Skeletal muscle cell (primary cell): Measurements from ENCODE around the gene ARHGAP10.

ENCODE experiments used
- DNase-seq: peaks from one replicate; pipeline ENCODE4 v3.0.0-alpha.2; 2010; ENCODE audit warnings: low read depth
- H3K4me3 ChIP-seq: 2 replicates; pipeline ENCODE4 v1.5.1; 2011; ENCODE audit warnings: low read depth, mild to moderate bottlenecking, control low read depth, low read length, moderate library complexity

Gene ARHGAP10

DNA sequence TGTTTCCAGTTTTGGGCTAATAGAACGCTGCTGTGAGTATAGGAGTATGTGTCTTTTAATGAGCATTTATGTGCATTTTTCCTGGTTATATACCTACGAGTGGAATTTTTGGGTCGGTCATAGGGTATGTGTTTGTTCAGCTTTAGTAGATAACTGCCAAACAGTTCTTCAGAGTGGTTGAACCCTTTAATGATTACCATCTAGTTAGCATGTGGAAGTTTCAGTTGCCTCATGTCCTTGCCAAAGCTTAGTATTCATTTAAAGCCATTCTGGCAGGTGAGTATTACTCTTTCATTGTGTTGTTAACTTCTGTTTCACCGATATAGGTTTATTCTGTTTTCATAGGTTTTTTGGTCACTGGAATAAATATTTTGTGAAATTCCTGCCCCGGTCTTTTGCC, 229.1 kb downstream of the ARHGAP10 start:
- no peak for DNase-seq

GRCh38 chr4:147963839-147964238, 232.0 kb downstream of the ARHGAP10 start:
- DNase-seq, result no peak

More for the DNA sequence above, 229.1 kb downstream of the ARHGAP10 start:
- no peak overlapping the region for H3K4me3 ChIP-seq

GRCh38 chr4:147964266-147964880, 232.5 kb downstream of the ARHGAP10 start:
- DNase-seq, result no peak
- no peak overlapping the region for H3K4me3 ChIP-seq

More at GRCh38 chr4:147963839-147964238, 232.0 kb downstream of the ARHGAP10 start:
- H3K4me3 ChIP-seq, result no peak overlapping the region

DNA sequence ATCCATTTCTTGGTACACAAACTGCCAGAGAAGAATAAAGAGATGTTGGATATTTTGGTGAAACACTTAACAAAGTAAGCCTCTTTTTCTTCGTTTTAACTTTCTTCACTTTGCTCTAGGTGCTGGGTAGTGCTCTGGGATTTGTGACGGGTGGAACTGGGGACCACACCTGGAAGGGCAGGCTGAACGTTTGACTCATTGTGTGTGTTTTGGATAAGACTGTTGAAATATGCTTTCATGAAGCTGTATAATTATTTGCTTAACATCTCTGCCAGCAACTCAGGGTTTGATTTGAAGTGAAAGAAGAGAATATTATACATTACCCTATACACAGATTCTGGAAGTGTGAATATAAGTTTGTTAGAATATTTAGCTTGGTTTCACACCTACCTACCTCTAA, 233.2 kb downstream of the ARHGAP10 start:
- DNase-seq, result no peak
- H3K4me3 ChIP-seq, result no peak overlapping the region

DNA sequence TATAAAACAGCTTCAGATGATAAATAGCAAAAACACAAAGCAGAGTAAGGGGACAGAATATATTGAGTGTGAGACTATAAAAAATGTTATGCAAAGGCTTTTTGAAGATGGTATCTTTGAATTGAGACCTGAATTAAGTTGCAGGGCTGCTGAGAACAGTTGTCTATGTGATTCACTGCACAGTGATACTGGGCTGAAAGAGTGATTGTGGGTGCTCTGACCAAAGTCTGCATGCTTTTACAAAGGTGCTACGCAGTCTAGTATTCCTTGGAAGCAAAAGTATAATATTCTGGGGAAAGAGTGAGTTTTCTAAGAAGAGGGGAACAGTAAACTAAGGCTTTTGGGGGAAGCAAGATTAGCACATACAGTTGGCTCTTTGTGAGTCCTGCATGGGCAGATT, 234.0 kb downstream of the ARHGAP10 start:
- DNase-seq, result no peak
- H3K4me3 ChIP-seq, result no peak overlapping the region

GRCh38 chr4:147968641-147969040, 236.8 kb downstream of the ARHGAP10 start:
- no peak overlapping the region for H3K4me3 ChIP-seq
- no peak for DNase-seq

- no peak overlapping the region for H3K4me3 ChIP-seq
- no peak for DNase-seq
These were observed 237.9 kb downstream of the ARHGAP10 start for GRCh38 chr4:147969573-147970385.

- no peak for DNase-seq
- no peak overlapping the region for H3K4me3 ChIP-seq
These were observed 239.2 kb downstream of the ARHGAP10 start for GRCh38 chr4:147971116-147971515.

DNA sequence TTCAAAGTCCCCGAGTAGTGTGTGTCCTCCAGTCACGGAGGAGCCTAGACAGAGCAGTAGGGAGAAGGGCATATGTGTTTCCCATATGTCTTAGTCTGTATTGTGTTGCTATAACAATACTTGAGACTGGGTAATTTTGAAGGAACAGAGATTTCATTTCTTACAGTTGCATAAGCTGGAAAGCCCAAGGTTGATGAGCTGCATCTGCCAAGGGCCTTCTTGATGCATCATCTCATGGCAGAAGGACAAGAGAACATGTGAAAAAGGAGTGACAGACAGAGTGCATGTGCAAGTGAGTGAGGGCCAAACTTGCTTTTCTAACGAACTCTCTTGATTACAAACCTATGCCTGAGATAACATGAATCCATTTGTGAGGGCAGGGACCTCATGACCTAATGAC, 243.4 kb downstream of the ARHGAP10 start:
- no peak for DNase-seq
- no peak overlapping the region for H3K4me3 ChIP-seq

DNA sequence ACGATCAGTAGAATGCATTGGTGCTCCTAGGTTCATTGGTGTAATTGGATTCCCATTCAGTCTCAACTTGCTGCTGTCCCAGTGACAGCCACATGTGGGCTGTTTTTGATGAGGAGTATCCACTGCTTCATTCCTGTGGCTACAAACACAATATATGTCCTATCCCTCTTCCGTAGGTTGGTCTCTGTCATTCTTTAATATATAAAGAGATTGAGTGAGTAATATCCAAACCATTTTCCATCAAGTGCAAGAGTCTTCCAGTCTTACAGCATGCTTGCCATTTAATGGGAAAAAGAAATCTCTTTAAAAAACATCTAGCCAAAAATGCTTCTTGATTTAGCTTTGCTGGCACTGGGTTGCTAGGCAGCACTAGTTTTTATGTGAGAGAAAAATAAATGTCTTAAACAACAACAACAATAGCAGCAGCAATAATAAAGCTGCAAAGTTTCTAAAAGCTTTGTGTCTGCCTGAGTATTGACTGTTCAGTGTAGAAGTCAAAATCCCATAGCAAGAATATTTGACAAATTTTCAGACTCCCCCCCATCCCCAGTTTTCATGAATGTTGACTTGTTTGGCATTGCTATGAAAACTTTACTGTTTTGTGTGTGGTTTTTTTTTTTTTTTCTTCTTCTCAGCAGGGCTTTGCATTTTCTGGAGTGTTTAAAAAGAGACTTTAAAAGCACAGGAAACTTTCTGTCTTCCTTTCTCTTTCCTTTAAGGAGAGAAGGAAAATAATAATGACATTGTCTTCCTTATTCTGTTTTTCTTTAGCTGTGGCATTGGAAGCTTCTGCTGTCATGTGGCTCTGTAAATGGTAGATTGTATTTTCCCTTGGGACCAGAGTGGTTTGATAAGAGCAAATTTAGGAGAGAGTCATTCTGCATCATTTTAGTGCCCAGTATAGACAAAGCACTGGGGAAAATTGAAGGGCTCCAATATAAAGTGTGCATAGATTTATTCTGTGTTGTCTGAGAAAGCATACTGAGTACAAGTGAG, 244.3 kb downstream of the ARHGAP10 start:
- no peak for DNase-seq
- H3K4me3 ChIP-seq, result no peak overlapping the region

- DNase-seq, result no peak
- no peak overlapping the region for H3K4me3 ChIP-seq
These were observed 248.7 kb downstream of the ARHGAP10 start for GRCh38 chr4:147980586-147980985.

- no peak for DNase-seq
These were observed 249.4 kb downstream of the ARHGAP10 start for GRCh38 chr4:147981305-147981704.

GRCh38 chr4:147984065-147984777, 252.3 kb downstream of the ARHGAP10 start:
- no peak for DNase-seq
- H3K4me3 ChIP-seq, result no peak overlapping the region

More at GRCh38 chr4:147981305-147981704, 249.4 kb downstream of the ARHGAP10 start:
- no peak overlapping the region for H3K4me3 ChIP-seq

GRCh38 chr4:147984778-147985138, 252.9 kb downstream of the ARHGAP10 start:
- no peak overlapping the region for H3K4me3 ChIP-seq
- DNase-seq, result no peak

- no peak overlapping the region for H3K4me3 ChIP-seq
- DNase-seq, result no peak
These were observed 253.5 kb downstream of the ARHGAP10 start for GRCh38 chr4:147985376-147985775.

DNA sequence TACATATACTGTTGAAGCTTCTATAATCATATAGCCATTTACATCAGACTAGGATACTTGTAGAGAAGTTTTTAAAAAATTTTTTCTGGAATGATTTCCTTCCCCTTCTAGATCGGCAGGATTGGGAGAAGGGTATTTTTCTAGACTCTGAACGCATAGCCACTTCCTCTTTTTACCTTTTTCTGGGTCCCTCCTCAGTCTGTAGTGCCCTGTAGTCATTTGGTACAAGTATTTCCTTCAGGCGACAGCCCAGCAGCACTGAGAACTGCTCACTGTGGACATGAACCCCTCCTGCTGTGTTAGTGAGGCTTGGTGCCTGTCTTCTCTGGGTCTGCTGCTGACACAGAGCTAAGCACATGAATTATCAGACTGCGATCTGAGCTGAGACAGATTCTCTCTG, 255.4 kb downstream of the ARHGAP10 start:
- DNase-seq, result no peak
- H3K4me3 ChIP-seq, result no peak overlapping the region

DNA sequence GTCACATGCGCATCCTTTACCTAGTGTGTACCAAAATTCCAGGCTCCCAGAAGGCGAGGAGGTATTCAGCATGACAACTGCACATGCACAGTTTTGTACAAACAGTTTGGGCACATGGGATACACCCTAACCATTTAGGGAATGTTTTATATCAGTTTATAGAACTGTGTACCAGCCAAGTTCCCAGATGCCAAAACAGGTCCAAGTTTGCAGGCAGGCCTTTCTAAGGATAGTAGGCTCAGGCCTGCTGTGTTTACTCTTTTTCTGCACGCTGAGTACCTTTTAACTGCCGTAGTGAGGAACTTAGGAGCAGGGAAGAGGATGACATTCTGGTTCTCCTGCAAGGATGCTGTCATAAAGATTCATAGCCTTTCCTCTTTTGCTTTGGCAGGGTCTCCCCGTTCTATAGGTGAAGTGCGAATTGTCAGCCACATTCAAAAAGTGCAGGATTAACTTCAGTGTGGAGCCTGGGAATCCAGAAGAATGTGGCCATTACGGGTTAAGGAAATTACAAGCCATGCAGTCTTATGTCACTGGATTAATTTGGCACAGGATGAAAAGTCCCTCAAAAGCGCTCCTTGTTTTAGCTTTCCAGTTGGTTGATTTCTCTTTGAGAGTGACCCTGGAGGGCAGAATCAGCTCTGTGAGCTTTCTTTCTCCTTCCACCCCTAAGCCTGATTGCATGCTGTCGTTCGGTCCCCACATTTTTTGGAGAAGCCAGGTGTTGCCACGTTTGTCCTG, 259.8 kb downstream of the ARHGAP10 start:
- no peak for DNase-seq
- no peak overlapping the region for H3K4me3 ChIP-seq

- no peak overlapping the region for H3K4me3 ChIP-seq
- no peak for DNase-seq
These were observed 262.2 kb downstream of the ARHGAP10 start for GRCh38 chr4:147994076-147994475.
